ENCODE data around the gene GPT2.

The GPT2 gene

GRCh38 chr16:46896314-46896968 is 12.3 kb downstream of the GPT2 start:
- DNase-seq (ENCODE audit: low read depth in 2 of 2): no peak

GRCh38 chr16:46897471-46897870 is 13.3 kb downstream of the GPT2 start:
- no peak for DNase-seq (ENCODE audit: low read depth in 2 of 2)

- DNase-seq (ENCODE audit: low read depth in 2 of 2): no peak
Measured at GRCh38 chr16:46898006-46898405, 13.8 kb downstream of the GPT2 start.

- no peak for DNase-seq (ENCODE audit: low read depth in 2 of 2)
Measured at GRCh38 chr16:46899443-46900143, 15.4 kb downstream of the GPT2 start.

- no peak for DNase-seq (ENCODE audit: low read depth in 2 of 2)
Measured at GRCh38 chr16:46900455-46901235, 16.5 kb downstream of the GPT2 start.

GRCh38 chr16:46901709-46902108 is 17.5 kb downstream of the GPT2 start:
- no peak for DNase-seq (ENCODE audit: low read depth in 2 of 2)

GRCh38 chr16:46903255-46903905 is 19.2 kb downstream of the GPT2 start:
- DNase-seq (ENCODE audit: low read depth in 2 of 2): no peak

GRCh38 chr16:46904471-46904870 is 20.3 kb downstream of the GPT2 start:
- no peak for DNase-seq (ENCODE audit: low read depth in 2 of 2)

- no peak for DNase-seq (ENCODE audit: low read depth in 2 of 2)
Measured at GRCh38 chr16:46906360-46907060, 22.3 kb downstream of the GPT2 start.

GRCh38 chr16:46907061-46907774 is 23.1 kb downstream of the GPT2 start:
- no peak for DNase-seq (ENCODE audit: low read depth in 2 of 2)

GRCh38 chr16:46908540-46909372 is 24.6 kb downstream of the GPT2 start:
- peak; percentile 17 to 43 for DNase-seq (ENCODE audit: low read depth in 2 of 2)

GRCh38 chr16:46911038-46911437 is 26.9 kb downstream of the GPT2 start:
- DNase-seq (ENCODE audit: low read depth in 2 of 2): no peak

- DNase-seq (ENCODE audit: low read depth in 2 of 2): no peak
Measured at GRCh38 chr16:46911650-46912049, 27.5 kb downstream of the GPT2 start.

GRCh38 chr16:46914556-46915201 is 30.5 kb downstream of the GPT2 start:
- DNase-seq (ENCODE audit: low read depth in 2 of 2): no peak

GRCh38 chr16:46915483-46916025 is 31.4 kb downstream of the GPT2 start:
- DNase-seq (ENCODE audit: low read depth in 2 of 2): no peak

- DNase-seq (ENCODE audit: low read depth in 2 of 2): no peak
Measured at GRCh38 chr16:46916980-46917379, 32.8 kb downstream of the GPT2 start.

GRCh38 chr16:46918400-46918799 is 34.2 kb downstream of the GPT2 start:
- DNase-seq (ENCODE audit: low read depth in 2 of 2): no peak

- no peak for DNase-seq (ENCODE audit: low read depth in 2 of 2)
Measured at GRCh38 chr16:46918905-46919792, 35.0 kb downstream of the GPT2 start.

All from stimulated activated CD8-positive, alpha-beta memory T cell treated with anti-CD3 and anti-CD28 coated beads, Interleukin-2, amount 100 ng/mL, for 1 hour (primary cell).